Thymus (tissue), 11 donors: ENCODE data around the gene FAM118A. TPM values are rescaled to one million over a fixed set of nuclear protein-coding genes. Genes with fewer than 3 reads are reported as not detected.
A peak's percentile ranks its signal among the peaks of the same experiment; 100 is the strongest.

Experiments used
- DNase-seq, 9 donors: peaks; one replicate each; pipeline ENCODE4 v3.0.0-alpha.2; 2013; ENCODE audit warnings: low spot score in 9 of 9, low read depth in 6 of 9, missing footprints in 1 of 9
- H3K27ac ChIP-seq, 2 donors: one replicate each; pipeline ENCODE4 v1.5.1; 2013; ENCODE audit warnings: control low read depth in 1 of 2, low read depth in 1 of 2, low read length in 1 of 2, mild to moderate bottlenecking in 1 of 2, moderate library complexity in 1 of 2
- H3K27me3 ChIP-seq, 2 donors: one replicate each; pipeline ENCODE4 v1.5.1; 2013; ENCODE audit warnings: low read length in 1 of 2; ENCODE audit not compliant: control insufficient read depth in 2 of 2, insufficient read depth in 1 of 2
- H3K36me3 ChIP-seq, 2 donors: one replicate each; pipeline ENCODE4 v1.5.1; 2013; ENCODE audit warnings: low read length in 1 of 2, mild to moderate bottlenecking in 1 of 2, moderate library complexity in 1 of 2; ENCODE audit not compliant: control insufficient read depth in 2 of 2, insufficient read depth in 2 of 2
- H3K4me1 ChIP-seq, 2 donors: one replicate each; pipeline ENCODE4 v1.5.1; 2013; ENCODE audit warnings: low read length in 2 of 2; ENCODE audit not compliant: control insufficient read depth in 2 of 2, insufficient read depth in 2 of 2
- H3K4me3 ChIP-seq, 2 donors: one replicate each; pipeline ENCODE4 v1.5.1; 2013; ENCODE audit warnings: low read length in 2 of 2, control low read depth in 1 of 2, mild to moderate bottlenecking in 1 of 2
- H3K9me3 ChIP-seq, 2 donors: one replicate each; pipeline ENCODE4 v1.5.1; 2013; ENCODE audit warnings: low read length in 1 of 2, mild to moderate bottlenecking in 1 of 2; ENCODE audit not compliant: control insufficient read depth in 2 of 2, insufficient read depth in 1 of 2
- WGBS: extraction: QIAGEN DNeasy Blood & Tissue Kit; methylation state at CpG from one replicate; pipeline ENCODE4 v1.1.7; 2013; 5-methylcytosine and 5-hydroxymethylcytosine counted together
- polyA plus RNA-seq: library from polyadenylated mRNA; stranded (reverse); fragments of 200-250 nt; gene quantifications from one replicate; pipeline ENCODE4 v1.2.3, GENCODE V29; 2013
- total RNA-seq: library from RNA; stranded (reverse); fragments of 120-200 nt; gene quantifications from one replicate; pipeline ENCODE4 v1.2.4, GENCODE V29; 2013
- donor health status: healthy.

FAM118A gene
- total and polyA plus RNA-seq, 2 donors = 24.1 to 43.8 TPM

DNA sequence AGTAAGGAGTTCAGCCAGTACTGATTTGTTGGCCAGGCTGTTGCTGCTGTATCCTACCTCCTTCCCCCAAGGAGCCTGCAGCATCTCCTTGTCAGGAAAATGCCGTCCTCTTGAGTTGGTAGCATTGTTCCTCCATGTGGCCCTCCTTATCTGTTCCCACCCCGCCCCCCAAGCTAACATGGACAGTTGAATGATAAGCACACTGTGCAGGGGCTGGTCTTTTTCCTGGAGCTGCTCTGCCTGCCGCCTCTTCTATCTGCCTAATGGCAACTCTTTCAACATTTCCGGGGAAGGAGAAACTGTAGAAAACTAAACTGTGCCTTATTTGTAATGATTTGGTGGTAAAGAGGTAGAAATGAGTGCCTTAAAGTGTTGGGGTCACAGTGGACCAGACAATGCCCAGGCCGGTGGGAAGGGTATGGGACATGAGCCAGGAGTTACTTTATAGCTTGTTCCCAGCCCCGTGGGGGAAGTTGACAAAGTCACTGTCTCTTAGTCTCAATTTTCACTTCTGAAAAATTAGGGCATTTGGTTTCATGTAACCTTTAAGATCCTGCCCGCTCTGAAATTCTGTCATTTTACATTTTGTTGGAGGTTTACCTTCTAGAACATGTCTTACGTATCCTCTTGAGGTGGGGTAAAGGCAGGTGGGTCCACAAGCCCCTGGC, 4.5 kb downstream of the FAM118A start:
- no peaks in the 10 kb centered on the region for H3K9me3 ChIP-seq
- H3K4me1 ChIP-seq = peaks cover 25 to 54% of the 10 kb centered on the region in 2 donors
- WGBS = 93% methylated on average over 8 of the region's 8 CpGs
- H3K4me3 ChIP-seq = no peak overlapping the region
- peaks cover 3 to 8% of the 10 kb centered on the region in 2 donors for H3K36me3 ChIP-seq
- no peaks in the 10 kb centered on the region for H3K27me3 ChIP-seq
- peak overlapping the region in 1 of 2 donors; percentile 47 for H3K27ac ChIP-seq
- DNase-seq = no peak

DNA sequence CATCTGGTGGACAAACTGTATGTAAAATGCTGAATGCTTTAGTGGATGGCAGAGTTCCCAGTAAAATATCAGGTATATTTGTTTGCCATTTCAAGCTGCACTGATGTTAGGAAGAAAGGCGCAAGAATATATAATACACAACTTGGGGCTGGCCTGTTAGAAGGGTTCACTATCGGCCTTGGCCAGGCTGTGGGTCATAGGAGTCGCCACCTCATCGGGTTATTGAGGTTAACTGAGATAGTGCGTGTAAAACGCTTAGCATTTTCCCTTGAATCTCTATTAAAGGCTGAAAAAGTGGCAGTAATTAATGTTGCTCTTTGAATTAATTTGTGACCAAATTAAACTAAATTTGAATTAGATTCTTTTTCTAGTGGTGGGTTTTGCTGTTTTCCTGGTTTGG, 5.1 kb downstream of the FAM118A start:
- WGBS = 95% methylated on average over 6 of the region's 6 CpGs
- Histone ChIP-seq H3K27me3 (no peaks in the 10 kb centered on the region), H3K4me1 (peaks cover 27 to 57% of the 10 kb centered on the region in 2 donors), H3K4me3 (no peak overlapping the region), H3K36me3 (peaks cover 3 to 8% of the 10 kb centered on the region in 2 donors), H3K27ac (peak overlapping the region in 1 of 2 donors; percentile 18), H3K9me3 (no peaks in the 10 kb centered on the region)
- no peak for DNase-seq

DNA sequence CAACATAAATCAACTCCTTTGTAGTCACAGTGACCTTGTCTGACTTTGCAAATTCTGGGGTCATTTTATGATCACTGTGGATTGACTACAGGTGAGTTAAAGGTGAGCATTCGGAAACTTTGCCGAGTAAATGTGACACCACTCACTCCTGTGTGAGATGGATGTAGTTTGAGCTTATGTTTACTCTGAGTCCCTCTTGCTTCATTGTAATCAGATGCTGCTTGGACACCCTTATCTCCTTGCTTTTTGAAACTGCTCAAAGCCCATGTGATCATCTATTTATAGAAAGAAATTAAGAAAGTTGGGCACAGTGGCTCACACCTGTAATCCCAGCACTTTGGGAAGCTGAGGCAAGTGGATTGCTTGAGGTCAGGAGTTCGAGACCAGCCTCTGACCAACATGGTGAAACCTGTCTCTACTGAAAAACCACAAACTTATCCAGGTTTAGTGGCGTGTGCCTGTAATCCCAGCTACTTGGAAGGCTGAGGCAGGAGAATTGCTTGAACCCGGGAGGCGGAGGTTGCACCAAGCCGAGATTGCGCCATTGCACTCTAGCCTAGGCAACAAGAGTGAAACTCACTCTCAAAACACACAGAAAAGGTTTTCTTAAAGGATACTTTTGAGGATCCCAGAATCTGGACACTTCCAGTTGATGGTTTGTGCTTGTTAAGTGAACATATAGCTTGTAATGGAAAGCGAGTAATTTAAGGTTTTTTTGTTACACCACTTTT, 7.2 kb downstream of the FAM118A start:
- H3K36me3 ChIP-seq = peaks cover under 1 to 8% of the 10 kb centered on the region in 2 donors

DNA sequence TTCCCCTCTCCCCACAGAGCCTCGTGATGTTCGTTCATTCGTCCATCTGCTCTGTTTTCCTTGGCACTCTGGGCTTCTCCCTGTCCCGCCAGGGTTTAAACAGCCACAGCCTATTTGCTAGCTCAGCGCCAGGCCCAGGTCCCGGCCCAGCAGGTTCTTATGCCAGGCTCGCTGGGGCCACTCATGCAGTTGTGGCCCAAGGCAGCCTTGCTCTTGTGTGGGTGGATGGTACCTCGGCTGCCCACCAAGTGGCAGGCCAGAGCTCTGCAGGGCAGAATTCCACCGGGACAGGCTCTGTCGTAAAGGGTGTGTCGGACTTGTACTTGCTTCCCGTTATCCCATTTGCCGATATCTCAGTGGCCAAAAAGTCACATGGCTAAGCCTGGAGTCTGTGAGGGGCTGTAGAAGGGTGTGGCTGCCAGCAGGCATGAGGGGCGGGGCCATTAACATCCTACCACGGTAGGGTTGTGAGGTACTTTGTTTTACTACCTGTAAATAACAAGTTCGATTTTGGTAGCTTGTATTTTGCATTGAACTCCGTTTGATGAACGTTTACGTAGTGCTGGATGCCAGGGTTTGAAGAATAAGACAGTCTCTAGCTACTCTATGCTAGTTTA, 7.9 kb downstream of the FAM118A start:
- WGBS = 84% methylated on average over 19 of the region's 19 CpGs
- peak overlapping the region; percentile 92 for H3K27ac ChIP-seq
- peaks cover 14 to 45% of the 10 kb centered on the region in 2 donors for H3K4me1 ChIP-seq
- no peaks in the 10 kb centered on the region for H3K27me3 ChIP-seq
- peaks cover 4 to 9% of the 10 kb centered on the region in 2 donors for H3K36me3 ChIP-seq
- H3K9me3 ChIP-seq = no peaks in the 10 kb centered on the region
- DNase-seq = no peak
- H3K4me3 ChIP-seq = peak overlapping the region in 1 of 2 donors; percentile 49

More for the DNA sequence above, 7.2 kb downstream of the FAM118A start:
- Histone ChIP-seq H3K4me3 (no peak overlapping the region), H3K4me1 (peaks cover 14 to 45% of the 10 kb centered on the region in 2 donors), H3K27me3 (no peaks in the 10 kb centered on the region), H3K27ac (peak overlapping the region; percentile 53 to 92), H3K9me3 (no peaks in the 10 kb centered on the region)
- WGBS = 98% methylated on average over 9 of the region's 9 CpGs
- DNase-seq = no peak

DNA sequence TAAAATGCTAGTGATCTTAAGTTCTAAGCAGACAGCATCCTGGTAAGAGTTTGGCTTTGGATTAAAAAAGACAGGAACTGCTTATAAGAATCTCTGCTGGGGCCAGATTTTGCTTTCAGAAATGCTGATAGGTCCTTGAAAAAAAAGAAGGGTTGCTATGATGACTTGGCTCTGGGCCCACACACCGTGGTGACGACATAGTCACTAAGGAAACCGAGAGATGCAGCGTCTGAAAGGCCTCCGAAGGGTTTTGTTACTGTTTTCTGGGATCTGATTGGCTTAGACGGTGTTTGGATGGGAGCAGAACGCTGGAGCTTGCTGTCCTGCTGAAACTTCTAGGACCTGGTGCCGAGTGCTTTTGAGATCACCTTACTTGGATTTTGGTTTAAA, 8.4 kb downstream of the FAM118A start:
- no peaks in the 10 kb centered on the region for H3K9me3 ChIP-seq
- WGBS = 13% methylated on average over 8 of the region's 8 CpGs
- peaks cover 9 to 12% of the 10 kb centered on the region in 2 donors for H3K36me3 ChIP-seq
- peaks cover 14 to 45% of the 10 kb centered on the region in 2 donors for H3K4me1 ChIP-seq
- no peaks in the 10 kb centered on the region for H3K27me3 ChIP-seq
- H3K27ac ChIP-seq = peak overlapping the region; percentile 92 to 96
- peak overlapping the region; percentile 14 to 49 for H3K4me3 ChIP-seq
- DNase-seq = peak in 8 of 9 donors; percentile 66 to 92 (median 80)

DNA sequence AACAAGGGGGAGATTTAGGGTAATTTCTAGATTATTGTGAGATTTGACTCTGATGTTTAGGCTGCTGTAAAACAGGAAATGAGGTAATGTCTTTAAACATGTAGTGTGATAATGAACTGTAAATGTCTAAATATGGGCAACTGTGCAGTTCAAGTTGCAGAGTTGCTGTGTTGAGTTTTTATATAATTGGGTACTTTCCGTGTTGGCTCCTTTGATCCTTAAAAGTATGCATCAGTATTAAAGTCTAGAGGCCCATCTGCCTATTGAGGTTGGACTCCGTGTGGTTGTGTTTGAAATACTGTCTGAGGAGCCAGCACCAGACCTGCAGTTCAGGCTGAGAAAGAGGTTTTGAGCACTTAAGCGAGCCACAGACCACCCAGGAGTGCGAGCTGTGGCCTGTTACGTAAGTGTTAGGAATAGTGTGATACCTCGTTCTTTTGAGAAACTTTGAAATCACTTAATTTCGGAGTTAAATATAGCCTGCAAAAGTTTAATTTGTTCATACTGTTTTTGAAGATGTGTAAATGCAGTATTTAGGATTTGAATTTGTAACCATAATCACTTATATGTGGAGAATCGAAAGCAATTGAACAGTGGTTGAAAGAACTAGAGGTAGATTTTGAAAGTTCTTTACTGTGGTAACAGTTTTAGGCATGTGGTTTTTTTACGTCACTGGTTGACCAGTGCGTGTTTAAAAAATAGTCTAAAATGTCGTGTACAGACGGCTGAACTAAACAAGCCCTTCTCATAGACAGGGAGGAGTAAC, 9.0 kb downstream of the FAM118A start:
- peak in 2 of 9 donors; percentile 21 to 79 for DNase-seq
- Histone ChIP-seq H3K36me3 (peaks cover 15 to 18% of the 10 kb centered on the region in 2 donors), H3K9me3 (no peaks in the 10 kb centered on the region), H3K4me3 (peak overlapping the region; percentile 14 to 49), H3K27me3 (no peaks in the 10 kb centered on the region), H3K27ac (peak overlapping the region; percentile 92 to 97), H3K4me1 (peaks cover 14 to 45% of the 10 kb centered on the region in 2 donors)
- WGBS = 76% methylated on average over 12 of the region's 12 CpGs

DNA sequence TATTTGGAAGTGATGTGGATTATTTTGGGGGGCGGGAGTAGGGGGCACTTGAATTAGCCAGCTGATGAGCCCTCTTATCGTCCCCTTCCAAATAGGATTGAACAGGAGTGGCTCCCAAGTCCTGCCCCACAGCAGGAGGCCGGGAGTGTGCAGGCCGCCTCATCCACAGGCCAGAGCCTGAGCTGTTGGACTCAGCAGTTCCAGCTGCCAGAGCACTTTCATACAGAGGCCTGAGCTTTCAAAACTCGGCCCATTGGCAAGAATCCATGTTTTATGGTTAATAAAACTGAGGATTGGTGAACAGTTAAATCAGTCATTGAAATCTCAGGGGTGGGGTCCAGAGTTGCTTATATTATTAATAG, 9.6 kb downstream of the FAM118A start:
- peaks cover 14 to 40% of the 10 kb centered on the region in 2 donors for H3K4me1 ChIP-seq
- H3K36me3 ChIP-seq = peaks cover 20 to 24% of the 10 kb centered on the region in 2 donors
- DNase-seq = no peak
- H3K27me3 ChIP-seq = no peaks in the 10 kb centered on the region
- no peaks in the 10 kb centered on the region for H3K9me3 ChIP-seq
- peak overlapping the region; percentile 90 to 92 for H3K27ac ChIP-seq
- WGBS = 89% methylated on average over 5 of the region's 5 CpGs
- H3K4me3 ChIP-seq = no peak overlapping the region

DNA sequence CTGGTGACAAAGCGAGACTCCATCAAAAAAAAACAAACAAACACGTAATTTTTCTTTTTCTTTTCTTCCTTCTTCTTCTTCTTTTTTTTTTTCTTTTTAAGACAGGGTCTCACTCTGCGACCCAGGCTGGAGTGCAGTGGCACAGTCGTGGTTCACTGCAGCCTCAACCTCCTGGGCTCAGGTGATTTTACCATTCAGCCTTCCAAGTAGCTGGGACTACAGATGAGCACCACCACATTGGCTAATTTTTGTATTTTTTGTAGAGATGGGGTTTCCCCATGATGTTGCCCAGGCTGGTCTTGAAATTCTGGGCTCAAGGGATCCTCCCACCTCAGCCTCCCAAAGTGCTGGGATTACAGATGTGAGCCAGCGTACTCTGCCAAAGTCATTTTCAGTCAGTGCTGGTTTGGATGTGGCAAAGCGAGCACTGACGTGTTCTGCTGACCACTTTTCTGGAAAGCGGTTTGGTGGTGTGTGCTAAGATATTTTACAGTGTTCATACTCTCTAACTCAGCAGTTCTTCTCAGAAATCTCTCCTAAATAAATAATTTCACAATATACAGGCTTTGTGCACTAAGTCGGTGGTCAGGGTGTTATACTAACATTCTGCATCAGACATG, 10.7 kb downstream of the FAM118A start:
- peaks cover 14 to 36% of the 10 kb centered on the region in 2 donors for H3K4me1 ChIP-seq

More for the DNA sequence above, 10.7 kb downstream of the FAM118A start:
- DNase-seq = no peak
- peaks cover 29 to 32% of the 10 kb centered on the region in 2 donors for H3K36me3 ChIP-seq
- no peak overlapping the region for H3K4me3 ChIP-seq
- no peaks in the 10 kb centered on the region for H3K9me3 ChIP-seq
- no peaks in the 10 kb centered on the region for H3K27me3 ChIP-seq
- H3K27ac ChIP-seq = peak overlapping the region in 1 of 2 donors; percentile 25
- WGBS = 96% methylated on average over 9 of the region's 9 CpGs
